ACC112 (cell line): ENCODE data around the gene VPS54.
"Not testable (repeated sequence)": the region's sequence is repeated elsewhere in the genome, so short reads cannot be mapped to it uniquely, and the experiment has no call there.

Experiments used
- H2AFZ ChIP-seq: fragments of 200-600 bp; sonication (generic); one replicate; pipeline ENCODE4 v1.6.0; 2017; ENCODE audit warnings: antibody characterized with exemption, low read length; ENCODE audit not compliant: unreplicated experiment
- H3K27ac ChIP-seq: fragments of 200-600 bp; sonication (generic); 2 replicates; pipeline ENCODE4 v1.5.1; 2014; ENCODE audit warnings: low read depth, mild to moderate bottlenecking, antibody characterized with exemption, low read length, moderate library complexity
- H3K27me3 ChIP-seq: fragments of 200-600 bp; sonication (generic); 2 replicates; pipeline ENCODE4 v1.6.1; 2014; ENCODE audit warnings: mild to moderate bottlenecking, antibody characterized with exemption, low read length, moderate library complexity, mixed read lengths; ENCODE audit not compliant: insufficient read depth
- H3K36me3 ChIP-seq: fragments of 200-600 bp; sonication (generic); 2 replicates; pipeline ENCODE4 v1.6.1; 2016; ENCODE audit warnings: mild to moderate bottlenecking, antibody characterized with exemption, low read length, moderate library complexity, mixed read lengths; ENCODE audit not compliant: insufficient read depth
- H3K4me1 ChIP-seq: fragments of 200-600 bp; sonication (generic); one replicate; pipeline ENCODE4 v1.6.1; 2016; ENCODE audit warnings: low read length, mixed read lengths; ENCODE audit not compliant: insufficient read depth, unreplicated experiment, control insufficient read depth
- H3K4me3 ChIP-seq: fragments of 200-600 bp; sonication (generic); 2 replicates; pipeline ENCODE4 v1.5.1; 2014; ENCODE audit warnings: mild to moderate bottlenecking, low read depth, low read length
- H3K79me2 ChIP-seq: fragments of 200-600 bp; sonication (generic); one replicate; pipeline ENCODE4 v1.6.0; 2016; ENCODE audit warnings: low read length; ENCODE audit not compliant: control insufficient read depth, unreplicated experiment, insufficient read depth

VPS54 gene

GRCh38 chr2:63980794-63981193, 38.4 kb downstream of the VPS54 start:
- Histone ChIP-seq H3K36me3 (peaks cover 39% of the 10 kb centered on the region), H3K27ac (no peak overlapping the region), H2AFZ (no peak overlapping the region), H3K4me1 (no peaks in the 10 kb centered on the region), H3K4me3 (no peak overlapping the region), H3K79me2 (peaks cover 7% of the 10 kb centered on the region), H3K27me3 (no peaks in the 10 kb centered on the region)

GRCh38 chr2:63977904-63978303, 41.3 kb downstream of the VPS54 start:
- H3K27ac ChIP-seq, result no peak overlapping the region
- H3K4me1 ChIP-seq, result no peaks in the 10 kb centered on the region
- no peak overlapping the region for H3K4me3 ChIP-seq
- H2AFZ ChIP-seq, result no peak overlapping the region
- peaks cover 35% of the 10 kb centered on the region for H3K36me3 ChIP-seq
- no peaks in the 10 kb centered on the region for H3K79me2 ChIP-seq
- no peaks in the 10 kb centered on the region for H3K27me3 ChIP-seq

- H3K79me2 ChIP-seq, result no peaks in the 10 kb centered on the region
- no peak overlapping the region for H2AFZ ChIP-seq
- H3K4me1 ChIP-seq, result no peaks in the 10 kb centered on the region
- peaks cover 27% of the 10 kb centered on the region for H3K36me3 ChIP-seq
- no peaks in the 10 kb centered on the region for H3K27me3 ChIP-seq
- H3K27ac ChIP-seq, result no peak overlapping the region
- no peak overlapping the region for H3K4me3 ChIP-seq
These were observed 43.1 kb downstream of the VPS54 start for GRCh38 chr2:63976125-63976510.

GRCh38 chr2:63975437-63976124, 43.6 kb downstream of the VPS54 start:
- Histone ChIP-seq H3K27ac (no peak overlapping the region), H3K4me3 (no peak overlapping the region), H3K79me2 (no peaks in the 10 kb centered on the region), H3K27me3 (no peaks in the 10 kb centered on the region), H2AFZ (no peak overlapping the region), H3K4me1 (no peaks in the 10 kb centered on the region), H3K36me3 (peaks cover 24% of the 10 kb centered on the region)

DNA sequence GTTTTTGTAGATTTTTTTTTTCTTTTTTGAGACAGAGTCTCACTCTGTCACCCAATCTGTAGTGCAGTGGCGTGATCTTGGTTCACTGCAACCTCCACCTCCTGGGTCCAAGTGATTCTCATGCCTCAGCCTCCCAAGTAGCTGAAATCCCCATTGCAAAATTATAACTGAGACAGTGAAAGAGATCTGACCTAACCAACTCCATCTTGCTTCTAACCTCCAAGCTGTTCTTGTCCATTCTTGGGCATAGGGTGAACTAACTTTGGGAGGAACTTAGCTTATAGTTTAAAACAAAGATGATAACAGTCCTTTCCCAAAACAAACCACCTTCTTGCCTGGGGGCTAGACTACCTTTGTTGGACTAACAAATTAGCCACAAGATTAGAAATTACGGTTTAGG, 44.2 kb downstream of the VPS54 start:
- not testable (repeated sequence) for H3K79me2 ChIP-seq, H3K27ac ChIP-seq, H2AFZ ChIP-seq

GRCh38 chr2:63962186-63962585, 57.0 kb downstream of the VPS54 start:
- H3K79me2 ChIP-seq, result no peaks in the 10 kb centered on the region
- no peak overlapping the region for H3K27ac ChIP-seq
- no peaks in the 10 kb centered on the region for H3K27me3 ChIP-seq
- H3K4me3 ChIP-seq, result no peak overlapping the region
- H3K4me1 ChIP-seq, result peaks cover 5% of the 10 kb centered on the region
- H2AFZ ChIP-seq, result no peak overlapping the region
- H3K36me3 ChIP-seq, result peaks cover 10% of the 10 kb centered on the region; the same call in 1 of the 2 replicates

More for the DNA sequence above, 44.2 kb downstream of the VPS54 start:
- H3K27me3 ChIP-seq, H3K4me3 ChIP-seq, H3K4me1 ChIP-seq: not testable (repeated sequence)
- peaks cover 18% of the 10 kb centered on the region; the same call in 1 of the 2 replicates for H3K36me3 ChIP-seq

DNA sequence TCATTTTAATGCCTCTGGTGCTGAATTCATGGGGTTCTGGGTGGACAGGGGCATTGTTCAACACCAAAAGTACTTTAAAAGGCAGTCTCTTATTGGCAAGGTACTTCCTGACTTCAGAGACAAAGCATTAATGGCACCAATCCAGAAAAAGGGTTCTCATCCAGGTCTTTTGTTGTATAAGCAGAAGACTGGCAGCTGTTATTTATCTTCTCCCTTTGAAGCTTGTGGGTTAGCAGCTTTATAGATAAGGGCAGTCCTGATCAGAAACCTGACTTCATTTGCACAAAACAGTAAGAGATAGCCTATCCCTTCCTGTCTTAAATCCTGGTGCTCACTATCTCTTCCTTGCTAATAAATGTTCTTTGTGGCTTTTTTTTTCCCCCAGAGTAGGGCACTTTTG, 68.8 kb downstream of the VPS54 start:
- Histone ChIP-seq H3K4me1 (no peaks in the 10 kb centered on the region), H3K79me2 (no peaks in the 10 kb centered on the region), H3K27ac (no peak overlapping the region), H3K36me3 (peaks cover 41% of the 10 kb centered on the region), H3K27me3 (no peaks in the 10 kb centered on the region), H2AFZ (no peak overlapping the region), H3K4me3 (no peak overlapping the region)

- H3K27me3 ChIP-seq, result no peaks in the 10 kb centered on the region
- H3K4me1 ChIP-seq, result no peaks in the 10 kb centered on the region
- no peak overlapping the region for H3K27ac ChIP-seq
- H3K4me3 ChIP-seq, result no peak overlapping the region
- H2AFZ ChIP-seq, result no peak overlapping the region
- peaks cover 24% of the 10 kb centered on the region for H3K36me3 ChIP-seq
- no peaks in the 10 kb centered on the region for H3K79me2 ChIP-seq
These were observed 76.4 kb downstream of the VPS54 start for GRCh38 chr2:63942788-63943187.

- not testable (repeated sequence) for H3K27ac ChIP-seq, H3K4me1 ChIP-seq, H3K27me3 ChIP-seq, H3K4me3 ChIP-seq, H2AFZ ChIP-seq, H3K79me2 ChIP-seq, H3K36me3 ChIP-seq
These were observed 87.1 kb downstream of the VPS54 start for GRCh38 chr2:63932104-63932503.

- H3K36me3 ChIP-seq, result peaks cover 5% of the 10 kb centered on the region; the same call in 1 of the 2 replicates
- no peak overlapping the region for H3K4me3 ChIP-seq
- no peaks in the 10 kb centered on the region for H3K4me1 ChIP-seq
- no peaks in the 10 kb centered on the region for H3K79me2 ChIP-seq
- H3K27ac ChIP-seq, result no peak overlapping the region
- H2AFZ ChIP-seq, result no peak overlapping the region
- no peaks in the 10 kb centered on the region for H3K27me3 ChIP-seq
These were observed 92.4 kb downstream of the VPS54 start for GRCh38 chr2:63926815-63927214.

- Histone ChIP-seq H3K27ac (no peak overlapping the region), H2AFZ (no peak overlapping the region), H3K27me3 (no peaks in the 10 kb centered on the region), H3K36me3 (peaks cover 22% of the 10 kb centered on the region), H3K79me2 (no peaks in the 10 kb centered on the region), H3K4me3 (no peak overlapping the region), H3K4me1 (no peaks in the 10 kb centered on the region)
These were observed 104.9 kb downstream of the VPS54 start for GRCh38 chr2:63914311-63914710.
